Endothelial cell of umbilical vein (primary cell): ENCODE results near the gene EDEM1. TPM values are rescaled to one million over a fixed set of nuclear protein-coding genes. Genes with fewer than 3 reads are reported as not detected.
"Not testable (repeated sequence)": the region's sequence is repeated elsewhere in the genome, so short reads cannot be mapped to it uniquely, and the experiment has no call there.

Experiments used
- BruUV-seq: library from RNA; stranded (reverse); fragments of 400-500 nt; replicated peaks from 2 replicates; lab custom pipeline; 2021; lab: Mats Ljungman, UMichigan
- CTCF ChIA-PET: fragments of 300-600, 350-600 bp; sonication (Branson Sonifier 250); formaldehyde crosslinking; loops from one replicate; lab custom pipeline; 2021; ENCODE audit warnings: antibody characterized with exemption, inconsistent platforms; lab: Charles Lee
- POLR2A ChIA-PET: fragments of 300-600, 350-600 bp; sonication (Branson Sonifier 250); formaldehyde crosslinking; loops from one replicate; lab custom pipeline; 2021; ENCODE audit warnings: antibody characterized with exemption, inconsistent platforms; lab: Charles Lee
- DNase-seq: peaks from one replicate; pipeline ENCODE4 v3.0.0-alpha.2; 2011; ENCODE audit warnings: low read depth, low spot score
- FAIRE-seq: peaks from 2 replicates; lab custom pipeline; 2011; peaks lifted over from hg19 to GRCh38; lab: Jason Lieb, UNC
- H2AFZ ChIP-seq: 2 replicates; pipeline ENCODE4 v1.6.0; 2012; ENCODE audit warnings: low read depth, low read length, control low read depth, inconsistent platforms
- H3K27ac ChIP-seq: 2 replicates; pipeline ENCODE4 v1.5.1; 2011; ENCODE audit warnings: low read depth, mild to moderate bottlenecking, control low read depth, low read length, moderate library complexity; ENCODE audit not compliant: insufficient read depth
- H3K27me3 ChIP-seq, 2 experiments: 2 replicates each; pipeline versions ENCODE4 v1.6.0 to v1.6.1; 2011; ENCODE audit warnings: low read length in 2 of 2, mixed read lengths in 1 of 2; ENCODE audit not compliant: control insufficient read depth in 2 of 2, insufficient read depth in 2 of 2
- H3K36me3 ChIP-seq, 2 experiments: 2 replicates in 1 of 2; 3 replicates in 1 of 2; pipeline ENCODE4 v1.5.1; 2011; ENCODE audit warnings: low read length in 2 of 2, mild to moderate bottlenecking in 1 of 2, moderate library complexity in 1 of 2; ENCODE audit not compliant: control insufficient read depth in 2 of 2, insufficient read depth in 2 of 2; ENCODE audit errors: extremely low read depth in 1 of 2
- H3K4me1 ChIP-seq: 3 replicates; pipeline ENCODE4 v1.5.1; 2011; ENCODE audit warnings: mild to moderate bottlenecking, low read length; ENCODE audit not compliant: control insufficient read depth, insufficient read depth; ENCODE audit errors: extremely low read depth
- H3K4me2 ChIP-seq: 2 replicates; pipeline ENCODE4 v1.6.1; 2011; ENCODE audit warnings: low read length, control low read depth, mixed read lengths; ENCODE audit not compliant: insufficient read depth
- H3K4me3 ChIP-seq, 3 experiments: fragments of 200-600 bp in 1 of 3; sonication (generic), shearing (Covaris generic) in 1 of 3; replicated peaks in 1 of 3; 2 replicates each; pipeline ENCODE4 v1.5.1; 2011 to 2016; ENCODE audit warnings: control low read depth in 3 of 3, low read length in 3 of 3, mild to moderate bottlenecking in 2 of 3, inconsistent platforms in 1 of 3, low read depth in 1 of 3, moderate library complexity in 1 of 3; ENCODE audit not compliant: insufficient read depth in 1 of 3
- H3K79me2 ChIP-seq: 2 replicates; pipeline ENCODE4 v1.6.0; 2012; ENCODE audit warnings: low read length, inconsistent platforms; ENCODE audit not compliant: control insufficient read depth, insufficient read depth
- H3K9ac ChIP-seq: replicated peaks from 2 replicates; pipeline ENCODE3; 2011; ENCODE audit warnings: low read length, control low read depth; ENCODE audit not compliant: insufficient read depth; ENCODE audit errors: extremely low read depth
- H3K9me1 ChIP-seq: replicated peaks from 3 replicates; pipeline ENCODE4 v1.6.0; 2011; ENCODE audit warnings: mild to moderate bottlenecking, low read length; ENCODE audit not compliant: control insufficient read depth, insufficient read depth; ENCODE audit errors: extremely low read depth
- H3K9me3 ChIP-seq: replicated peaks from 2 replicates; pipeline ENCODE4 v1.5.1; 2012; ENCODE audit warnings: low read length, inconsistent platforms; ENCODE audit not compliant: control insufficient read depth, insufficient read depth
- H4K20me1 ChIP-seq: replicated peaks from 2 replicates; pipeline ENCODE3; 2011; ENCODE audit warnings: mild to moderate bottlenecking, low read length; ENCODE audit not compliant: control insufficient read depth, insufficient read depth; ENCODE audit errors: extremely low read depth
- CTCF ChIP-seq, 2 donors: IDR thresholded peaks; 1 replicate in 1 of 2; 2 replicates in 1 of 2; pipeline ENCODE4 v1.5.1; 2011; ENCODE audit warnings: low read length in 2 of 2, mild to moderate bottlenecking in 2 of 2, moderate library complexity in 2 of 2, control low read depth in 1 of 2, inconsistent platforms in 1 of 2, low read depth in 1 of 2; ENCODE audit not compliant: insufficient read depth in 1 of 2; ENCODE audit errors: extremely low read depth in 1 of 2
- MYC ChIP-seq: IDR thresholded peaks from one replicate; pipeline ENCODE4 v1.6.1; 2011; ENCODE audit warnings: mild to moderate bottlenecking, low read depth, low read length
- dilution Hi-C: fragments of 300-500 bp; cut with MboI; formaldehyde crosslinking; loops from one replicate; pipeline ENCODE4 v1.15.0; 2019; ENCODE audit warnings: low sequenced_read_pairs; ENCODE audit not compliant: extremely low pct_ligation_motif_present
- intact Hi-C: fragments of 100-400 bp; cut with micrococcal nuclease; formaldehyde crosslinking; loops from one replicate; pipeline ENCODE4 v1.10.0; 2022
- polyA plus RNA-seq, 4 experiments: library from polyadenylated mRNA; depleted of rRNA in 3 of 4; stranded (reverse) in 3 of 4; unstranded in 1 of 4; fragments of >200 nt; gene quantifications; 2 replicates each; pipeline versions ENCODE4 v1.2.1 to v1.2.3, GENCODE V29; 2011 to 2012; ENCODE audit warnings: missing spikeins in 1 of 4
- total RNA-seq: library from RNA; stranded (reverse); gene quantifications from 2 replicates; pipeline ENCODE4 v1.2.3, GENCODE V29; 2021

The EDEM1 gene
- total and polyA plus RNA-seq, 2 donors (not counting 3 experiments of a cell fraction or from before 2014, with no cell fraction given) = 19.4 to 61.1 TPM

- H4K20me1 ChIP-seq, H3K9ac ChIP-seq, dilution Hi-C loops, H2AFZ ChIP-seq, H3K4me3 ChIP-seq, FAIRE-seq, DNase-seq, H3K27me3 ChIP-seq, POLR2A ChIA-PET, intact Hi-C loops, H3K9me1 ChIP-seq, H3K4me2 ChIP-seq, H3K27ac ChIP-seq, H3K9me3 ChIP-seq, H3K79me2 ChIP-seq: not testable (repeated sequence)
- Histone ChIP-seq H3K36me3 (peaks cover 10 to 11% of the 10 kb centered on the region in 2 experiments), H3K4me1 (peaks cover 13% of the 10 kb centered on the region)
- CTCF ChIA-PET = interaction anchor here (1.0 kb wide), 1 partner anchor 56 kb away, joined by 3 read pairs; no protein-coding TSS in a partner anchor
- BruUV-seq = TSS peak; percentile 12
These were observed 8.5 kb upstream of the EDEM1 start for GRCh38 chr3:5179036-5179435.

GRCh38 chr3:5181469-5182141, 5.9 kb upstream of the EDEM1 start:
- TF ChIP-seq CTCF (IDR thresholded peaks at IDR 0.05; ENCODE audit: extremely low read depth in 1 of 2, insufficient read depth in 1 of 2, low read depth in 1 of 2, low read length in 2 of 2) = no peak
- no peak for TF ChIP-seq MYC
- Histone ChIP-seq H3K36me3 (peaks cover 5 to 6% of the 10 kb centered on the region in 2 experiments), H3K27me3 (no peaks in the 10 kb centered on the region), H4K20me1 (no peaks in the 10 kb centered on the region), H3K4me2 (peak overlapping the region; percentile 33), H3K4me3 (no peak overlapping the region), H3K79me2 (no peaks in the 10 kb centered on the region), H3K27ac (no peak overlapping the region), H3K4me1 (peaks cover 19% of the 10 kb centered on the region), H3K9me1 (no peaks in the 10 kb centered on the region), H2AFZ (no peak overlapping the region), H3K9ac (no peak overlapping the region), H3K9me3 (no peaks in the 10 kb centered on the region)
- ChIA-PET POLR2A (interaction anchor here (0.6 kb wide), 1 partner anchor 595 kb away, joined by 3 read pairs; no protein-coding TSS in a partner anchor), CTCF (interaction anchor here (1.1 to 1.7 kb wide), 3 partner anchors 10 to 470 kb away, joined by 3 to 5 read pairs (median 4); no protein-coding TSS in a partner anchor)
- FAIRE-seq (peak; percentile 68), DNase-seq (peak; percentile 63)
- dilution Hi-C loops (no loop called here), intact Hi-C loops (no loop called here)
- BruUV-seq = no TSS peak

GRCh38 chr3:5183714-5184113, 3.8 kb upstream of the EDEM1 start:
- H3K27ac ChIP-seq, FAIRE-seq, DNase-seq, POLR2A ChIA-PET, H3K27me3 ChIP-seq, dilution Hi-C loops, H3K4me3 ChIP-seq, H3K9me3 ChIP-seq, H3K9me1 ChIP-seq, H3K4me2 ChIP-seq, H4K20me1 ChIP-seq, H3K36me3 ChIP-seq, H3K9ac ChIP-seq, BruUV-seq, intact Hi-C loops, H2AFZ ChIP-seq: not testable (repeated sequence)
- Histone ChIP-seq H3K79me2 (peaks cover 12% of the 10 kb centered on the region), H3K4me1 (peaks cover 24% of the 10 kb centered on the region)
- CTCF ChIA-PET = interaction anchor here (1.0 to 1.3 kb wide), 3 partner anchors 9 to 24 kb away, joined by 3 to 4 read pairs (median 3); no protein-coding TSS in a partner anchor
